Measurements from ENCODE around the gene CDH4. TPM values are rescaled to one million over a fixed set of nuclear protein-coding genes. Genes with fewer than 3 reads are reported as not detected.

Gene CDH4
- total RNA-seq, 4 donors from 2014 or later: not detected

- no peak for TF ChIP-seq POLR2AphosphoS5 (IDR thresholded peaks at IDR 0.05)
- TF ChIP-seq CTCF (IDR thresholded peaks at IDR 0.05): no peak
- TF ChIP-seq EP300 (IDR thresholded peaks at IDR 0.05; ENCODE audit: low read depth): no peak
- no peak for TF ChIP-seq POLR2A (IDR thresholded peaks at IDR 0.05)
- 88 to 89% methylated on average over 5 to 13 of the region's 13 CpGs for WGBS, 2 donors (ENCODE audit: low coverage in 1 of 2)
- no peaks in the 10 kb centered on the region for H3K9me3 ChIP-seq
Observed at GRCh38 chr20:61295249-61295648, 43.2 kb downstream of the CDH4 start.

GRCh38 chr20:61295682-61296628, 43.9 kb downstream of the CDH4 start:
- in situ Hi-C loops (cut with MboI; ENCODE audit: low pct_ligation_motif_present in 1 of 4, low pct_unique_long_range_greater_than_20kb in 1 of 4, low sequenced_read_pairs in 3 of 4): no loop called here
- Histone ChIP-seq H3K9me3 (no peaks in the 10 kb centered on the region), H3K36me3 (no peaks in the 10 kb centered on the region), H3K27me3 (no peaks in the 10 kb centered on the region), H3K4me1 (peaks cover 0 to 6% (median 0%) of the 10 kb centered on the region in 4 donors), H3K4me3 (no peak overlapping the region), H3K27ac (no peak overlapping the region)
- DNase-seq: no peak
- WGBS, 2 donors (ENCODE audit: low coverage in 1 of 2): 69 to 71% methylated on average over 18 to 33 of the region's 33 CpGs
- intact Hi-C loops (cut with DNase I; ENCODE audit: low total_unique reads): no loop called here
- TF ChIP-seq POLR2AphosphoS5 (IDR thresholded peaks at IDR 0.05) (no peak), EP300 (IDR thresholded peaks at IDR 0.05; ENCODE audit: low read depth) (no peak), POLR2A (IDR thresholded peaks at IDR 0.05) (no peak), CTCF (IDR thresholded peaks at IDR 0.05) (no peak)

More at GRCh38 chr20:61295249-61295648, 43.2 kb downstream of the CDH4 start:
- Histone ChIP-seq H3K27ac (no peak overlapping the region), H3K4me3 (no peak overlapping the region), H3K36me3 (no peaks in the 10 kb centered on the region), H3K4me1 (peaks cover 0 to 6% (median 0%) of the 10 kb centered on the region in 4 donors), H3K27me3 (no peaks in the 10 kb centered on the region)
- DNase-seq: no peak
- intact Hi-C loops (cut with DNase I; ENCODE audit: low total_unique reads): no loop called here
- in situ Hi-C loops (cut with MboI; ENCODE audit: low pct_ligation_motif_present in 1 of 4, low pct_unique_long_range_greater_than_20kb in 1 of 4, low sequenced_read_pairs in 3 of 4): no loop called here

- in situ Hi-C loops (cut with MboI; ENCODE audit: low pct_ligation_motif_present in 1 of 4, low pct_unique_long_range_greater_than_20kb in 1 of 4, low sequenced_read_pairs in 3 of 4): no loop called here
- peaks cover 0 to 6% (median 0%) of the 10 kb centered on the region in 4 donors for H3K4me1 ChIP-seq
- no peaks in the 10 kb centered on the region for H3K36me3 ChIP-seq
- no peak for TF ChIP-seq EP300 (IDR thresholded peaks at IDR 0.05; ENCODE audit: low read depth)
- TF ChIP-seq CTCF (IDR thresholded peaks at IDR 0.05): no peak
- no peak for TF ChIP-seq POLR2AphosphoS5 (IDR thresholded peaks at IDR 0.05)
- no peak for TF ChIP-seq POLR2A (IDR thresholded peaks at IDR 0.05)
- no peak for DNase-seq
- WGBS, 2 donors (ENCODE audit: low coverage in 1 of 2): 79 to 81% methylated on average over 12 to 14 of the region's 14 CpGs
- no peak overlapping the region for H3K4me3 ChIP-seq
- H3K9me3 ChIP-seq: no peaks in the 10 kb centered on the region
- no peaks in the 10 kb centered on the region for H3K27me3 ChIP-seq
- H3K27ac ChIP-seq: no peak overlapping the region
- intact Hi-C loops (cut with DNase I; ENCODE audit: low total_unique reads): no loop called here
Observed at GRCh38 chr20:61296629-61297019, 44.6 kb downstream of the CDH4 start.

DNA sequence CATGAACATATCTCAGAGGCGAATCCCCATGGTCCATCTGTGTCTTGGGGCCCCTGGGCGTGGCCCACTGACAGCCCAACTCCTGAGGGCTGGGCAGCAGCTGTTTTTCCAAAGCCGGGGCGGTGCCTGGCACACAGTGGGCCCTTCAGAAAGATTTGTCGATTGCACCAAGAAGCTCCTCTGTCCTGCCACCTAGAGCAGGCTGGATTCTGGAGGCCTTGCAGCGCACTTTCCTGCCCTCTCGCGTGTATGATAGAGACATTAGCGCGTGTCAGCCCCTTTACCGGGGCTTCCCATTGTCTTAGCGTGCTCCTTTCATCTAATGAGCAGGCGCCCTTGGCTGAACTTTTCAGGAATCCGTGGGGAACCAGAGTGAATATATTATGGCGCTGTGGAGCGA, 45.4 kb downstream of the CDH4 start:
- peaks cover 0 to 6% (median 0%) of the 10 kb centered on the region in 4 donors for H3K4me1 ChIP-seq
- H3K27me3 ChIP-seq: no peaks in the 10 kb centered on the region
- 93% methylated on average over 16 of the region's 16 CpGs; no CpG with 5 or more reads in 1 of the 2 donors for WGBS, 2 donors (ENCODE audit: low coverage in 1 of 2)
- TF ChIP-seq POLR2A (IDR thresholded peaks at IDR 0.05) (no peak), EP300 (IDR thresholded peaks at IDR 0.05; ENCODE audit: low read depth) (no peak), POLR2AphosphoS5 (IDR thresholded peaks at IDR 0.05) (no peak), CTCF (IDR thresholded peaks at IDR 0.05) (no peak)
- no peak overlapping the region for H3K4me3 ChIP-seq
- no peaks in the 10 kb centered on the region for H3K36me3 ChIP-seq
- H3K27ac ChIP-seq: no peak overlapping the region
- DNase-seq: no peak
- intact Hi-C loops (cut with DNase I; ENCODE audit: low total_unique reads): no loop called here
- in situ Hi-C loops (cut with MboI; ENCODE audit: low pct_ligation_motif_present in 1 of 4, low pct_unique_long_range_greater_than_20kb in 1 of 4, low sequenced_read_pairs in 3 of 4): no loop called here
- H3K9me3 ChIP-seq: no peaks in the 10 kb centered on the region
